SU-DHL-6 (cell line): Measurements from ENCODE around the gene KIF4B.

ENCODE experiments used
- H2AFZ ChIP-seq: fragments of 200-600 bp; sonication (generic); 2 replicates; pipeline ENCODE4 v1.6.1; 2014; ENCODE audit warnings: low read depth, mild to moderate bottlenecking, moderate library complexity, mixed read lengths, antibody characterized with exemption, low read length; ENCODE audit not compliant: severe bottlenecking
- H3F3A ChIP-seq: fragments of 200-600 bp; shearing (Covaris generic); 2 replicates; pipeline ENCODE4 v1.6.0; 2016; ENCODE audit warnings: antibody characterized with exemption, mild to moderate bottlenecking; ENCODE audit not compliant: insufficient read depth
- H3K27ac ChIP-seq: fragments of 200-600 bp; sonication (generic); 2 replicates; pipeline ENCODE4 v1.5.1; 2016; ENCODE audit warnings: low read depth, mild to moderate bottlenecking, low read length, moderate library complexity, mixed read lengths
- H3K27me3 ChIP-seq: fragments of 200-600 bp; sonication (generic), shearing (Covaris generic); 2 replicates; pipeline ENCODE4 v1.6.0; 2014; ENCODE audit warnings: mild to moderate bottlenecking, low read length
- H3K36me3 ChIP-seq: fragments of 200-600 bp; sonication (generic); 2 replicates; pipeline ENCODE4 v1.6.1; 2014; ENCODE audit warnings: mild to moderate bottlenecking, low read length, mixed read lengths
- H3K4me2 ChIP-seq: fragments of 300-600, 200-600 bp; shearing (Covaris generic), sonication (generic); 2 replicates; pipeline ENCODE4 v1.6.0; 2014; ENCODE audit warnings: low read length, low read depth, mild to moderate bottlenecking; ENCODE audit not compliant: poor library complexity, severe bottlenecking
- H3K4me3 ChIP-seq: fragments of 200-600 bp; sonication (generic); 2 replicates; pipeline ENCODE4 v1.5.1; 2014; ENCODE audit warnings: antibody characterized with exemption, low read length, mild to moderate bottlenecking, mixed read lengths; ENCODE audit not compliant: insufficient read depth, poor library complexity, severe bottlenecking
- H3K79me2 ChIP-seq: fragments of 200-600 bp; sonication (generic); 2 replicates; pipeline ENCODE4 v1.6.1; 2014; ENCODE audit warnings: mild to moderate bottlenecking, low read length, moderate library complexity; ENCODE audit not compliant: insufficient read depth
- H3K9ac ChIP-seq: fragments of 200-600 bp; sonication (generic); 2 replicates; pipeline ENCODE4 v1.7.0; 2014; ENCODE audit warnings: mild to moderate bottlenecking, low read length
- H3K9me2 ChIP-seq: fragments of 200-600 bp; sonication (generic); replicated peaks from 2 replicates; pipeline ENCODE4 v1.6.1; 2014; ENCODE audit warnings: low read length; ENCODE audit not compliant: insufficient read depth
- H3K9me3 ChIP-seq: fragments of 200-600 bp; sonication (generic); 2 replicates; pipeline ENCODE4 v1.6.1; 2014; ENCODE audit warnings: low read length, mixed read lengths; ENCODE audit not compliant: insufficient read depth
- H4K20me1 ChIP-seq: fragments of 200-600 bp; sonication (generic); 2 replicates; pipeline ENCODE4 v1.6.1; 2014; ENCODE audit warnings: low read depth, mild to moderate bottlenecking, antibody characterized with exemption, low read length, moderate library complexity, mixed read lengths
- EZH2phosphoT487 ChIP-seq: fragments of 200-600 bp; sonication (generic), shearing (Covaris generic); conservative IDR thresholded peaks from 2 replicates; pipeline ENCODE4 v1.6.1; 2018; ENCODE audit warnings: mild to moderate bottlenecking, antibody characterized with exemption, low read length, moderate library complexity, mixed read lengths
- TF ChIP-seq, protein P1 (sequence below): fragments of 200-600 bp; sonication (generic); IDR thresholded peaks from one replicate; pipeline ENCODE4 v1.5.1; 2017; ENCODE audit warnings: antibody characterized with exemption, mild to moderate bottlenecking, low read length, moderate library complexity; ENCODE audit not compliant: insufficient read depth, poor library complexity, severe bottlenecking

The KIF4B gene

GRCh38 chr5:155021842-155022241 is 8.3 kb downstream of the KIF4B start:
- Histone ChIP-seq H4K20me1 (no peaks in the 10 kb centered on the region), H3K9me2 (no peaks in the 10 kb centered on the region), H3K9me3 (no peaks in the 10 kb centered on the region), H2AFZ (no peak overlapping the region), H3K4me3 (no peak overlapping the region), H3K27ac (no peak overlapping the region), H3K79me2 (no peaks in the 10 kb centered on the region), H3K9ac (no peak overlapping the region), H3K4me2 (no peak overlapping the region), H3K36me3 (no peaks in the 10 kb centered on the region), H3F3A (no peaks in the 10 kb centered on the region), H3K27me3 (no peaks in the 10 kb centered on the region)
- TF ChIP-seq, protein P1, sequence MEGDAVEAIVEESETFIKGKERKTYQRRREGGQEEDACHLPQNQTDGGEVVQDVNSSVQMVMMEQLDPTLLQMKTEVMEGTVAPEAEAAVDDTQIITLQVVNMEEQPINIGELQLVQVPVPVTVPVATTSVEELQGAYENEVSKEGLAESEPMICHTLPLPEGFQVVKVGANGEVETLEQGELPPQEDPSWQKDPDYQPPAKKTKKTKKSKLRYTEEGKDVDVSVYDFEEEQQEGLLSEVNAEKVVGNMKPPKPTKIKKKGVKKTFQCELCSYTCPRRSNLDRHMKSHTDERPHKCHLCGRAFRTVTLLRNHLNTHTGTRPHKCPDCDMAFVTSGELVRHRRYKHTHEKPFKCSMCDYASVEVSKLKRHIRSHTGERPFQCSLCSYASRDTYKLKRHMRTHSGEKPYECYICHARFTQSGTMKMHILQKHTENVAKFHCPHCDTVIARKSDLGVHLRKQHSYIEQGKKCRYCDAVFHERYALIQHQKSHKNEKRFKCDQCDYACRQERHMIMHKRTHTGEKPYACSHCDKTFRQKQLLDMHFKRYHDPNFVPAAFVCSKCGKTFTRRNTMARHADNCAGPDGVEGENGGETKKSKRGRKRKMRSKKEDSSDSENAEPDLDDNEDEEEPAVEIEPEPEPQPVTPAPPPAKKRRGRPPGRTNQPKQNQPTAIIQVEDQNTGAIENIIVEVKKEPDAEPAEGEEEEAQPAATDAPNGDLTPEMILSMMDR: no peak
- TF ChIP-seq EZH2phosphoT487: no peak

DNA sequence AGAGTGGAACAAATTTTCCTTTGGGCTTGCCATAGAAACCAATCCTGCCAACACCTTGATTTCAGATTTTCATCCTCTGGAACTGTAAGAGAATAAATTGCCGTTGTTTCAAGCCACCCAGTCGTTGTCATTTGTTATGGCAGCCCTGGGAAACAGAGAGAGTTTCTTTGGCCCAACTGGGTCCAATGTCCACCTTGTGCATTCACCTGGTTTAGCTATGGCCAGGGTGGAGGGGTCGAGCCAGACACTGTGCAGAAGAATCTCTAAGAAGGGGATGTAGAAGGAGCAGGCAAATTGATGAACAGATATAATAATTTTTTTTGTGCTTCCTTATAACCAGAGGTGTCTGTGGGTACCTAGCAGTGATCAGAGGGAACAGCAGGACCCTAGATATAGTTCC is 9.8 kb downstream of the KIF4B start:
- Histone ChIP-seq H3K9ac (no peak overlapping the region), H3K9me3 (no peaks in the 10 kb centered on the region), H3K4me3 (no peak overlapping the region), H3K4me2 (no peak overlapping the region), H3F3A (no peaks in the 10 kb centered on the region), H3K9me2 (no peaks in the 10 kb centered on the region), H2AFZ (no peak overlapping the region), H3K27me3 (no peaks in the 10 kb centered on the region), H4K20me1 (no peaks in the 10 kb centered on the region), H3K36me3 (no peaks in the 10 kb centered on the region), H3K27ac (no peak overlapping the region), H3K79me2 (no peaks in the 10 kb centered on the region)
- TF ChIP-seq, protein P1: no peak
- TF ChIP-seq EZH2phosphoT487: no peak

- Histone ChIP-seq H3K4me3 (no peak overlapping the region), H3K79me2 (no peaks in the 10 kb centered on the region), H3K27me3 (no peaks in the 10 kb centered on the region), H3F3A (no peaks in the 10 kb centered on the region), H3K9me2 (no peaks in the 10 kb centered on the region), H4K20me1 (no peaks in the 10 kb centered on the region), H3K36me3 (no peaks in the 10 kb centered on the region), H3K9me3 (no peaks in the 10 kb centered on the region), H2AFZ (no peak overlapping the region), H3K27ac (no peak overlapping the region), H3K9ac (no peak overlapping the region), H3K4me2 (no peak overlapping the region)
- TF ChIP-seq, protein P1: no peak
- TF ChIP-seq EZH2phosphoT487: no peak
These were observed 10.5 kb downstream of the KIF4B start for GRCh38 chr5:155024015-155024414.
